SK-N-SH (cell line): ENCODE data around the gene GRM8. TPM values are rescaled to one million over a fixed set of nuclear protein-coding genes. Genes with fewer than 3 reads are reported as not detected.

Experiments
- CTCF ChIA-PET: fragments of 300-600, 350-600 bp; formaldehyde crosslinking; extraction: SDS; loops from one replicate; lab custom pipeline; 2021; lab: Yijun Ruan, JAX
- POLR2A ChIA-PET: fragments of 350-600 bp; sonication (Branson Sonifier 250); formaldehyde crosslinking; extraction: SDS; loops from one replicate; lab custom pipeline; 2020; ENCODE audit warnings: antibody characterized with exemption, inconsistent platforms; lab: Yijun Ruan, JAX
- DNase-seq: peaks from one replicate; pipeline ENCODE4 v3.0.0; 2012
- H2AFZ ChIP-seq: fragments of 200-600 bp; sonication (generic); 2 replicates; pipeline ENCODE4 v1.8.1; 2016; ENCODE audit warnings: antibody characterized with exemption, mild to moderate bottlenecking, low read depth
- H3F3A ChIP-seq: fragments of 200-600 bp; sonication (generic); replicated peaks from 2 replicates; pipeline ENCODE3; 2016; ENCODE audit warnings: antibody characterized with exemption, mild to moderate bottlenecking; ENCODE audit not compliant: insufficient read depth
- H3K27ac ChIP-seq, 2 experiments: fragments of 200-500 bp in 1 of 2; fragments of 200-600 bp in 1 of 2; sonication (Bioruptor generic) in 1 of 2; sonication (generic), shearing (Covaris generic) in 1 of 2; 2 replicates each; pipeline versions ENCODE4 v1.5.1 to v1.6.1; 2014 to 2016; ENCODE audit warnings: low read depth in 2 of 2, inconsistent platforms in 1 of 2, low read length in 1 of 2, mild to moderate bottlenecking in 1 of 2, mixed read lengths in 1 of 2
- H3K27me3 ChIP-seq: fragments of 200-600 bp; sonication (generic), shearing (Covaris generic); 2 replicates; pipeline ENCODE4 v1.6.1; 2016; ENCODE audit warnings: mixed run types; ENCODE audit not compliant: insufficient read depth
- H3K36me3 ChIP-seq, 2 experiments: fragments of 200-500 bp in 1 of 2; fragments of 200-600 bp in 1 of 2; sonication (Bioruptor generic) in 1 of 2; sonication (generic) in 1 of 2; replicated peaks in 1 of 2; 2 replicates each; pipeline versions ENCODE3 to v1.5.1; 2014 to 2016; ENCODE audit warnings: low read length in 1 of 2, mild to moderate bottlenecking in 1 of 2; ENCODE audit not compliant: insufficient read depth in 2 of 2, control insufficient read depth in 1 of 2
- H3K4me1 ChIP-seq, 2 experiments: fragments of 200-500 bp in 1 of 2; fragments of 200-600 bp in 1 of 2; sonication (Bioruptor generic) in 1 of 2; sonication (generic), shearing (Covaris generic) in 1 of 2; 2 replicates each; pipeline versions ENCODE4 v1.5.1 to v1.6.1; 2014 to 2016; ENCODE audit warnings: low read depth in 1 of 2, low read length in 1 of 2, mixed run types in 1 of 2; ENCODE audit not compliant: insufficient read depth in 2 of 2, control insufficient read depth in 1 of 2
- H3K4me2 ChIP-seq: fragments of 200-600 bp; sonication (generic), shearing (Covaris generic); 2 replicates; pipeline ENCODE4 v1.6.1; 2017; ENCODE audit warnings: mixed run types
- H3K4me3 ChIP-seq, 2 experiments: fragments of 200-500 bp in 1 of 2; fragments of 200-600 bp in 1 of 2; sonication (Bioruptor generic) in 1 of 2; sonication (generic), shearing (Covaris generic) in 1 of 2; 2 replicates each; pipeline versions ENCODE4 v1.5.1 to v1.8.1; 2014 to 2016; ENCODE audit warnings: low read depth in 2 of 2, inconsistent platforms in 1 of 2, low read length in 1 of 2, mild to moderate bottlenecking in 1 of 2, mixed read lengths in 1 of 2, moderate library complexity in 1 of 2
- H3K79me2 ChIP-seq: fragments of 200-600 bp; sonication (generic); 2 replicates; pipeline ENCODE4 v1.8.1; 2017; ENCODE audit warnings: mild to moderate bottlenecking; ENCODE audit not compliant: insufficient read depth
- H3K9ac ChIP-seq: fragments of 200-600 bp; sonication (generic); 2 replicates; pipeline ENCODE4 v1.6.1; 2017; ENCODE audit warnings: mixed run types
- H3K9me2 ChIP-seq: fragments of 200-600 bp; sonication (generic); 2 replicates; pipeline ENCODE4 v1.6.1; 2017; ENCODE audit warnings: mixed run types
- H3K9me3 ChIP-seq: fragments of 200-600 bp; sonication (generic); 2 replicates; pipeline ENCODE4 v1.6.1; 2017; ENCODE audit warnings: mixed run types, mild to moderate bottlenecking, moderate library complexity
- H4K20me1 ChIP-seq: fragments of 200-600 bp; sonication (generic); 2 replicates; pipeline ENCODE4 v1.6.1; 2017; ENCODE audit warnings: mild to moderate bottlenecking, mixed run types; ENCODE audit not compliant: insufficient read depth
- CHD2 ChIP-seq: fragments of 150-350 bp; IDR thresholded peaks from 2 replicates; pipeline ENCODE4 v1.6.1; 2018; ENCODE audit warnings: low read length; ENCODE audit not compliant: partially characterized antibody
- ELF1 ChIP-seq: IDR thresholded peaks from 2 replicates; pipeline ENCODE4 v1.4.0; 2012
- MAX ChIP-seq: IDR thresholded peaks from 2 replicates; pipeline ENCODE4 v1.4.0; 2012; ENCODE audit warnings: low read depth
- MXI1 ChIP-seq: IDR thresholded peaks from 2 replicates; pipeline ENCODE4 v1.6.1; 2012; ENCODE audit warnings: mild to moderate bottlenecking, low read depth, low read length, improper control_type of control experiment
- NFIC ChIP-seq: IDR thresholded peaks from 2 replicates; pipeline ENCODE4 v1.4.0; 2012; ENCODE audit warnings: borderline replicate concordance
- NRF1 ChIP-seq: IDR thresholded peaks from 2 replicates; pipeline ENCODE4 v1.6.1; 2012; ENCODE audit warnings: low read depth, mild to moderate bottlenecking, low read length
- PBX3 ChIP-seq: IDR thresholded peaks from 2 replicates; pipeline ENCODE4; 2012
- RXRA ChIP-seq: IDR thresholded peaks from 2 replicates; pipeline ENCODE4 v1.4.0; 2012; ENCODE audit warnings: low read depth, mild to moderate bottlenecking, borderline replicate concordance
- SMC3 ChIP-seq: IDR thresholded peaks from 2 replicates; pipeline ENCODE4 v1.6.1; 2012; ENCODE audit warnings: low read depth, low read length, improper control_type of control experiment
- YY1 ChIP-seq: IDR thresholded peaks from 2 replicates; pipeline ENCODE4 v1.4.0; 2012; ENCODE audit warnings: low read depth, mild to moderate bottlenecking
- ZBTB33 ChIP-seq: IDR thresholded peaks from 2 replicates; pipeline ENCODE4 v1.4.0; 2012; ENCODE audit warnings: low read depth, borderline replicate concordance
- WGBS: methylation state at CpG from one replicate; pipeline ENCODE4 v1.1.6; 2017; ENCODE audit warnings: low lambda C conversion rate; 5-methylcytosine and 5-hydroxymethylcytosine counted together
- polyA plus RNA-seq, 3 experiments: library from polyadenylated mRNA; depleted of rRNA; stranded (reverse); fragments of >200 nt; gene quantifications; 2 replicates each; pipeline ENCODE4 v1.2.3, GENCODE V29; 2012

GRM8 gene
- polyA plus RNA-seq, 1 of the 3 experiments (the other 2 are of a cell fraction), result 0.10 TPM

GRCh38 chr7:126993626-126994213, 259.0 kb downstream of the GRM8 start:
- TF ChIP-seq ELF1, result no peak
- no peak for TF ChIP-seq PBX3
- no peak for TF ChIP-seq RXRA
- TF ChIP-seq SMC3, result no peak
- no peak for TF ChIP-seq YY1
- TF ChIP-seq MAX, result no peak
- TF ChIP-seq NRF1, result no peak
- no peak for TF ChIP-seq CHD2
- H3K9me3 ChIP-seq, result no peaks in the 10 kb centered on the region
- H3K36me3 ChIP-seq, result no peaks in the 10 kb centered on the region
- H3K9me2 ChIP-seq, result no peaks in the 10 kb centered on the region
- WGBS, result 18% methylated on average over 2 of the region's 2 CpGs
- no peak overlapping the region for H2AFZ ChIP-seq
- no peaks in the 10 kb centered on the region for H3K79me2 ChIP-seq
- no peaks in the 10 kb centered on the region for H3F3A ChIP-seq
- no peak for DNase-seq
- ChIA-PET CTCF (no interaction called here), POLR2A (no interaction called here)
- H3K27ac ChIP-seq, result no peak overlapping the region
- H3K4me2 ChIP-seq, result no peak overlapping the region
- no peaks in the 10 kb centered on the region for H4K20me1 ChIP-seq
- no peak overlapping the region for H3K4me3 ChIP-seq
- no peak overlapping the region for H3K9ac ChIP-seq
- no peaks in the 10 kb centered on the region; a peak in 1 of 4 replicates for H3K4me1 ChIP-seq
- H3K27me3 ChIP-seq, result no peaks in the 10 kb centered on the region; the same call in 1 of the 2 replicates

GRCh38 chr7:126988022-126988421, 264.7 kb downstream of the GRM8 start:
- no peaks in the 10 kb centered on the region; a peak in 1 of 4 replicates for H3K4me1 ChIP-seq
- ChIA-PET CTCF (no interaction called here), POLR2A (no interaction called here)
- H3K4me3 ChIP-seq, result no peak overlapping the region
- 66% methylated on average over 4 of the region's 4 CpGs for WGBS
- H3K27me3 ChIP-seq, result no peaks in the 10 kb centered on the region; the same call in 1 of the 2 replicates
- H2AFZ ChIP-seq, result no peak overlapping the region
- DNase-seq, result no peak
- no peak for TF ChIP-seq ZBTB33
- TF ChIP-seq MXI1, result no peak
- TF ChIP-seq NFIC, result no peak
- TF ChIP-seq SMC3, result no peak
- H3K79me2 ChIP-seq, result no peaks in the 10 kb centered on the region
- H3K9ac ChIP-seq, result no peak overlapping the region
- no peaks in the 10 kb centered on the region; the same call in 1 of the 2 replicates for H3K9me2 ChIP-seq
- H3K9me3 ChIP-seq, result no peaks in the 10 kb centered on the region
- H4K20me1 ChIP-seq, result no peaks in the 10 kb centered on the region
- H3K27ac ChIP-seq, result no peak overlapping the region
- no peaks in the 10 kb centered on the region for H3F3A ChIP-seq
- H3K36me3 ChIP-seq, result no peaks in the 10 kb centered on the region
- H3K4me2 ChIP-seq, result no peak overlapping the region
